GM12878 (cell line): ENCODE data around the gene ELMO3. TPM values are rescaled to one million over a fixed set of nuclear protein-coding genes. Genes with fewer than 3 reads are reported as not detected.

ENCODE experiments used
- ATAC-seq: fragments of 200-7000 bp; cut with Tn5 transposase; 3 replicates; pipeline ENCODE4 v1.9.1; 2020; ENCODE audit warnings: mild to moderate bottlenecking, moderate library complexity
- BruUV-seq: library from RNA; stranded (reverse); fragments of 400-500 nt; replicated peaks from 2 replicates; lab custom pipeline; 2021; lab: Mats Ljungman, UMichigan
- CTCF ChIA-PET: fragments of 300-600 bp; sonication (Branson Sonifier 250); formaldehyde crosslinking; extraction: SDS; loops from one replicate; lab custom pipeline; 2021; ENCODE audit warnings: inconsistent platforms; lab: Yijun Ruan, JAX
- POLR2A ChIA-PET: fragments of 350-600 bp; formaldehyde crosslinking; extraction: SDS; loops from one replicate; lab custom pipeline; 2021; ENCODE audit warnings: inconsistent platforms; lab: Charles Lee
- RAD21 ChIA-PET: fragments of 300-600 bp; sonication (Branson Sonifier 250); formaldehyde crosslinking; loops from one replicate; lab custom pipeline; 2023; ENCODE audit warnings: antibody characterized with exemption; ENCODE audit not compliant: unreplicated experiment; lab: Charles Lee
- SMC1A ChIA-PET: fragments of 300-600 bp; sonication (Branson Sonifier 250); formaldehyde crosslinking; loops from one replicate; lab custom pipeline; 2023; ENCODE audit not compliant: unreplicated experiment, uncharacterized antibody; lab: Charles Lee
- DNase-seq: peaks from one replicate; pipeline ENCODE4 v3.0.0-alpha.2; 2011; ENCODE audit warnings: low read depth, low spot score
- FAIRE-seq: peaks from 3 replicates; lab custom pipeline; 2011; peaks lifted over from hg19 to GRCh38; lab: Jason Lieb, UNC
- H2AFZ ChIP-seq: 2 replicates; pipeline ENCODE4 v1.6.0; 2011; ENCODE audit warnings: low read depth, low read length, control low read depth; ENCODE audit not compliant: control insufficient read depth
- H3K27ac ChIP-seq: 2 replicates; pipeline ENCODE4 v1.5.1; 2011; ENCODE audit warnings: control low read depth; ENCODE audit not compliant: control insufficient read depth, insufficient read depth
- H3K27me3 ChIP-seq, 2 experiments: replicated peaks in 1 of 2; 2 replicates each; pipeline versions ENCODE4 v1.6.0 to v1.6.1; 2011; ENCODE audit warnings: low read length in 1 of 2; ENCODE audit not compliant: control insufficient read depth in 2 of 2, insufficient read depth in 2 of 2
- H3K36me3 ChIP-seq, 2 experiments: 2 replicates each; pipeline ENCODE4 v1.5.1; 2011; ENCODE audit warnings: low read length in 1 of 2; ENCODE audit not compliant: control insufficient read depth in 2 of 2, insufficient read depth in 2 of 2
- H3K4me1 ChIP-seq: 2 replicates; pipeline ENCODE4 v1.6.1; 2011; ENCODE audit warnings: mild to moderate bottlenecking, low read length, moderate library complexity, mixed read lengths; ENCODE audit not compliant: control insufficient read depth, insufficient read depth
- H3K4me2 ChIP-seq: 2 replicates; pipeline ENCODE4 v1.6.0; 2011; ENCODE audit warnings: control low read depth; ENCODE audit not compliant: control insufficient read depth, insufficient read depth
- H3K4me3 ChIP-seq: fragments of 200-600 bp; sonication (generic); 2 replicates; pipeline ENCODE4 v1.5.1; 2016
- H3K79me2 ChIP-seq: 2 replicates; pipeline ENCODE4 v1.6.0; 2011; ENCODE audit warnings: low read length; ENCODE audit not compliant: control insufficient read depth, insufficient read depth
- H3K9ac ChIP-seq: 2 replicates; pipeline ENCODE4 v1.8.0; 2011; ENCODE audit warnings: low read length, control low read depth, mixed read lengths; ENCODE audit not compliant: control insufficient read depth, insufficient read depth
- H3K9me3 ChIP-seq: replicated peaks from 3 replicates; pipeline ENCODE4 v1.5.1; 2011; ENCODE audit warnings: mild to moderate bottlenecking, low read length; ENCODE audit not compliant: control insufficient read depth, insufficient read depth
- H4K20me1 ChIP-seq: 2 replicates; pipeline ENCODE4 v1.6.0; 2011; ENCODE audit not compliant: control insufficient read depth, insufficient read depth
- LARP7 ChIP-seq: fragments of 450-650 bp; IDR thresholded peaks from 2 replicates; pipeline ENCODE4 v1.6.1; 2017; ENCODE audit warnings: mild to moderate bottlenecking
- POLR2A ChIP-seq: IDR thresholded peaks from 2 replicates; pipeline ENCODE4 v1.6.1; 2011; ENCODE audit warnings: low read depth, mild to moderate bottlenecking, low read length
- POLR2AphosphoS2 ChIP-seq: IDR thresholded peaks from 2 replicates; pipeline ENCODE4 v1.6.1; 2011; ENCODE audit warnings: low read depth, mild to moderate bottlenecking, low read length, improper control_type of control experiment, moderate library complexity
- YBX1 ChIP-seq: fragments of 450-650 bp; IDR thresholded peaks from 2 replicates; pipeline ENCODE4 v1.6.1; 2016; ENCODE audit warnings: antibody characterized with exemption
- WGBS: methylation state at CpG from one replicate; pipeline ENCODE4 v1.1.6; 2016; ENCODE audit warnings: low lambda C conversion rate; ENCODE audit not compliant: insufficient replicate concordance, insufficient coverage; ENCODE audit errors: missing lambda C conversion rate; 5-methylcytosine and 5-hydroxymethylcytosine counted together
- in situ Hi-C: fragments of 300-500 bp; cut with MboI; formaldehyde crosslinking; loops from 9 replicates; pipeline ENCODE4 v1.14.3; 2018; ENCODE audit warnings: mixed read lengths
- intact Hi-C: fragments of 100-400 bp; cut with micrococcal nuclease; formaldehyde crosslinking; loops from one replicate; pipeline ENCODE4 v1.14.2; 2022; ENCODE audit not compliant: unreplicated experiment
- polyA plus RNA-seq, 11 experiments: library from polyadenylated mRNA; depleted of rRNA in 4 of 11; unstranded in 6 of 11; stranded (reverse) in 5 of 11; fragments of >200 nt; fragmentation: Nextera tagmentation in 4 of 11; fragmentation: Illumina TruSeq in 1 of 11; extraction: Ambion mirVana in 4 of 11; extraction: Trizol in 1 of 11; gene quantifications; 1 replicate in 1 of 11; 2 replicates in 10 of 11; pipeline versions ENCODE4 v1.2.1 to v1.2.3, GENCODE V29; 2011 to 2016; ENCODE audit warnings: inconsistent platforms in 2 of 11, missing spikeins in 2 of 11, low read depth in 1 of 11
- total RNA-seq, 4 experiments: library from RNA; depleted of rRNA in 3 of 4; stranded (reverse); fragments of >200 nt in 3 of 4; fragmentation: Illumina TruSeq in 1 of 4; extraction: Trizol in 1 of 4; gene quantifications; 2 replicates each; pipeline versions ENCODE4 v1.2.1 to v1.2.3, GENCODE V29; 2013 to 2021
- TF ChIP-seq, protein P1 (sequence below): fragments of 450-650 bp; conservative IDR thresholded peaks from 2 replicates; pipeline ENCODE4 v1.6.1; 2017; ENCODE audit warnings: mild to moderate bottlenecking, moderate library complexity

ELMO3 gene
- total and polyA plus RNA-seq, 10 of the 15 experiments (the other 5 are each of a cell fraction or from before 2014, with no cell fraction given) = 0.05 to 4.7 (median 0.96) TPM; not detected in 1

DNA sequence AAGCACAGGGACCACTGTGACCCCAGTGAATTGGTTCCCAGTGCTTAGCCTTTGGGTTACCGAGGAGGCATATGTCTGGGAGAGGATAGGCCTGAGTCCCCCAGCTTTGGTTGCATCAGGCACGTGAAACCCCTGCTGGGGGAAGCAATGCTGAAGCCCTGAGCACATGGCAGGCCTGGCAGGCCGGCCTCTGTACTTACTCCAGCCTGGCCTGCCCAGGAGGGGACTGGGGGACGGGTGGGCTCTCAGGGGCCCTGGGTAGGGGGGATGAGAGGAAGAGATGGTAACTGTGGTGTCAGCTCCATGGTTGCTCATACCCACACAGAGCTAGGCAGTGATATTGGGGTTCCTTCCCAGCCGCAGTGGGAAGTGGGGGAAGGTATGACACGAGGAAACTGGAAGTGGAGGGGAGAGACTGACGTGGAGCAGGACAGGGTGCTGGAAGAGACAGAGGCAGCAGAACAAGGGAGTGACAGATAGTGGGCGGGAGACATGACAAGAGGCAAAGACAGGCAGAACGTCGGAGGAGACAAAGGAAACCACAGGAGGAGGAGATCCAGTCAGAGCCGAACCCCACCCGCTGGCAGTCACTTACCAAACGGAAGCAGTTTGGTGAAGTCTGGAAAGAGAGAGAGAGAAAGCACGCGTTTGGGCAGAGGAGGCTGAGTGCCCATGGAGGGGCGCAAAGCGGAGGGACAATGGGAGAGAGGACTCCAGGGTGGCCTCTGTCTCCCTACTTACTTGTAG, 37.1 kb downstream of the ELMO3 start:
- H2AFZ ChIP-seq = no peak overlapping the region
- H3K9ac ChIP-seq = no peak overlapping the region
- FAIRE-seq (no peak), ATAC-seq (no peak)
- H3K9me3 ChIP-seq = no peaks in the 10 kb centered on the region
- no peaks in the 10 kb centered on the region for H4K20me1 ChIP-seq
- H3K36me3 ChIP-seq = peaks cover 26 to 42% of the 10 kb centered on the region in 2 experiments; a peak in 3 of 4 replicates
- BruUV-seq = no TSS peak
- no peak overlapping the region for H3K4me2 ChIP-seq
- CTCF ChIA-PET = interaction anchor here (1.4 kb wide), 1 partner anchor 10 kb away, joined by 5 read pairs; the partner anchor contains the start of gene TMEM208
- intact Hi-C loops = no loop called here
- H3K4me1 ChIP-seq = no peaks in the 10 kb centered on the region
- no peak for TF ChIP-seq LARP7
- no peak for TF ChIP-seq YBX1
- TF ChIP-seq, protein P1, sequence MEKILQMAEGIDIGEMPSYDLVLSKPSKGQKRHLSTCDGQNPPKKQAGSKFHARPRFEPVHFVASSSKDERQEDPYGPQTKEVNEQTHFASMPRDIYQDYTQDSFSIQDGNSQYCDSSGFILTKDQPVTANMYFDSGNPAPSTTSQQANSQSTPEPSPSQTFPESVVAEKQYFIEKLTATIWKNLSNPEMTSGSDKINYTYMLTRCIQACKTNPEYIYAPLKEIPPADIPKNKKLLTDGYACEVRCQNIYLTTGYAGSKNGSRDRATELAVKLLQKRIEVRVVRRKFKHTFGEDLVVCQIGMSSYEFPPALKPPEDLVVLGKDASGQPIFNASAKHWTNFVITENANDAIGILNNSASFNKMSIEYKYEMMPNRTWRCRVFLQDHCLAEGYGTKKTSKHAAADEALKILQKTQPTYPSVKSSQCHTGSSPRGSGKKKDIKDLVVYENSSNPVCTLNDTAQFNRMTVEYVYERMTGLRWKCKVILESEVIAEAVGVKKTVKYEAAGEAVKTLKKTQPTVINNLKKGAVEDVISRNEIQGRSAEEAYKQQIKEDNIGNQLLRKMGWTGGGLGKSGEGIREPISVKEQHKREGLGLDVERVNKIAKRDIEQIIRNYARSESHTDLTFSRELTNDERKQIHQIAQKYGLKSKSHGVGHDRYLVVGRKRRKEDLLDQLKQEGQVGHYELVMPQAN = no peak
- no peak for TF ChIP-seq POLR2AphosphoS2
- TF ChIP-seq POLR2A = peak; percentile 54
- TF ChIP-seq, all 136 proteins: peak for 1
- H3K27ac ChIP-seq = no peak overlapping the region
- no peaks in the 10 kb centered on the region for H3K27me3 ChIP-seq
- RAD21 ChIA-PET = no interaction called here
- DNase-seq = no peak
- in situ Hi-C loops = no loop called here
- 85% methylated on average over 8 of the region's 17 CpGs for WGBS
- no peak overlapping the region for H3K4me3 ChIP-seq
- no peaks in the 10 kb centered on the region; the same call in 1 of the 2 replicates for H3K79me2 ChIP-seq
- POLR2A ChIA-PET = interaction anchor here (0.8 kb wide), 1 partner anchor 8 kb away, joined by 3 read pairs; no protein-coding TSS in a partner anchor
- SMC1A ChIA-PET = interaction anchor here (2.1 kb wide), 1 partner anchor 9 kb away, joined by 8 read pairs; the partner anchor contains the start of gene TMEM208
